HG02870 (cell line): Measurements from ENCODE around the gene CHRD.
A peak's percentile ranks its signal among the peaks of the same experiment; 100 is the strongest.
"Not testable (repeated sequence)": the region's sequence is repeated elsewhere in the genome, so short reads cannot be mapped to it uniquely, and the experiment has no call there.

Source experiments
- ATAC-seq: cut with Tn5 transposase; IDR thresholded peaks from one replicate; pipeline ENCODE4 v1.9.1; 2021; ENCODE audit warnings: mild to moderate bottlenecking, moderate library complexity; ENCODE audit not compliant: unreplicated experiment

The CHRD gene

DNA sequence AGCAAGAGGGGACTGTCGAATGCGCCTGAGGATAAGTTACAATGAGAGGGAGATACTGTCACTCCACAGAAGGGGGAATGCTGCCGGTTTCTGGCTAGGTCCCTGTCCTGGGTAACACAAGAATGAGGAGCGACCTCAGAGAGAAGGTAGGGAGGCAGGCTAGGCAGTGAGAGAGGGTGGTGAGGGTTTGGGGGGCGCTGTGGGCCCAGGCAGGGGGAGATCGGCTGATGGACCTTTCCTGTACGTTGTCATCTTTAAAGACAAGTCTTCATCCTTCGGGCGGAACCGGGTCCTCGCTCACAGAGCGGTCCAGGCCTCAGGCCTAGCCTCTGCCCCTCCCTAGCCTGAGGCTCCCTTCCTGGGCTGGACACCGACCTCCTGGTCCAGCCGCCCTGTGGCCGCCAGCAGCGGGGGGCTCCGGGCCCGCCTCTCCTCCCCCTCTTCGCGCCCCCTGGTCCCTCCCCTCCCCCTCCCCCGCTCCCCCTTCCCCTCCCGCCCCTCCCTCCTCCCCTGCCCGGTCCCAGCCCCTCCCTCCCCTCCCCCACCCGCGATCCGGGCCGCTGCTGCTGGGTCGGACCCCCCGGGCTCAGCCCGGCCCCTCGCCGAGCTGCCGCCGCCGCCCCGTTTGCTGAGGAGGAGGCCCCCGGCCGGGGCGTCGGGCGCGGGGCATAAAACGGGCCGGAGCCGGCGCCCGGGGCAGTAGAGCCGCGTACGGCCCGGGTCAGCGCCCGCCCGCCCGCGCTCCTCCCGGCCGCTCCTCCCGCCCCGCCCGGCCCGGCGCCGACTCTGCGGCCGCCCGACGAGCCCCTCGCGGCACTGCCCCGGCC is at the start of gene CHRD:
Gene CHRD (plus strand): TSS at position 697 of the 827 bp plus-strand sequence. CDS start 265 bp downstream, outside the sequence.
- ATAC-seq, result no peak

GRCh38 chr3:184332370-184333090 is 47.3 kb upstream of the CHRD start:
- ATAC-seq, result no peak

DNA sequence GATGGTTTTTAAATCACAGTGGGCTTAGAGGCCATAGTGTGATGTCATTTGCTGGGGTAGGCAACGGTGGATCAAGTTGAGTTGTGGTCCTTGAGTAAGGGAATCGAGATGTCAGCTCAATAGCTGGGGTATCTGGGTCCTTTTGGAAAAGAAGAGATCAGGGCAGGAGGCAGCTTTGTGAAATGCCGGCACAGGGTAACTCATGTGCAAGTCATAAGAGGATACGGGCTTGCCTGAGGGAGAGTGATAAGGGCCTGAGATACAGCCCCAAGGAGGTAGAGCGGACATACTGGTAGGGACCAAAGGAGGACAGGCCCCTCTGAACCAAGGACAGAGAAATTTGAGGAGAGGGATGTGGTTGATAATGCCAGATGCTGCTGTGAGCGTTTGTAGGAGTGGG is 46.7 kb upstream of the CHRD start:
- ATAC-seq, result no peak

DNA sequence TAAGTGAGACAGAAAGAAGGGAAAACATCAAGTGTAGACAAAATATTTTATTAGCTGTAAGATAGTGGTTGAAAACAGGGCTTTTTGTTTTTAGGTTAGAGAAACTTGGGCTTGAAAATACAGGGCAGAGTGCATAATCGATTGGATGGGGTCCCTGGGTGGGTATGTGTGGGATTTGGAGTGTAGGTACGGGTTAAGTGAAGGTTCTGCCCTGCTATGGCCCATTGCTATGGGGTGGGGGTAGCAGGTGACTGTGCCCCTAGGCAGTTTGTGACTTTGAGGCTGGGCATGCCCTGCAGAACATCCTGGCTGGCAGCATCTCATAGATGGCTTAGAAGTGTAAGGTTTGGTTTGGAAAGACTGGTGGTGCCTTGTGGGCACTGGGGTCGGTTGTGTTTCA is 46.2 kb upstream of the CHRD start:
- ATAC-seq, result no peak

DNA sequence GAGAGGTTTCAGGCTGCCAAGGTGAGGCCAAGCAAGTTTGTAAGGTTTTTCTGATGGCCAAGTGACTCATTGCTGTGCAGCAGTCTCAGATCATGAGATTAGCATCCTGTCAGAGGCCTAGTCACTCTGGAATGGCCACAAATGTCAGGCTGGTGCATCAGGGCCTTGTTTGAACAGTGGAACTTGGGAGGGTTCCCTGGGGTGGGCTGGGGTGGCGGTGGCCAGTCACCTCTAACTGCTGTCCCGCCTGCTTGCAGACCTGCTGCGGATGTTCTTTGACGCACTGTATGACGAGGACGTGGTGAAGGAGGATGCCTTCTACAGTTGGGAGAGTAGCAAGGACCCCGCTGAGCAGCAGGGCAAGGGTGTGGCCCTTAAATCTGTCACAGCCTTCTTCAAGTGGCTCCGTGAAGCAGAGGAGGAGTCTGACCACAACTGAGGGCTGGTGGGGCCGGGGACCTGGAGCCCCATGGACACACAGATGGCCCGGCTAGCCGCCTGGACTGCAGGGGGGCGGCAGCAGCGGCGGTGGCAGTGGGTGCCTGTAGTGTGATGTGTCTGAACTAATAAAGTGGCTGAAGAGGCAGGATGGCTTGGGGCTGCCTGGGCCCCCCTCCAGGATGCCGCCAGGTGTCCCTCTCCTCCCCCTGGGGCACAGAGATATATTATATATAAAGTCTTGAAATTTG is 45.2 kb upstream of the CHRD start:
- ATAC-seq, result no peak

DNA sequence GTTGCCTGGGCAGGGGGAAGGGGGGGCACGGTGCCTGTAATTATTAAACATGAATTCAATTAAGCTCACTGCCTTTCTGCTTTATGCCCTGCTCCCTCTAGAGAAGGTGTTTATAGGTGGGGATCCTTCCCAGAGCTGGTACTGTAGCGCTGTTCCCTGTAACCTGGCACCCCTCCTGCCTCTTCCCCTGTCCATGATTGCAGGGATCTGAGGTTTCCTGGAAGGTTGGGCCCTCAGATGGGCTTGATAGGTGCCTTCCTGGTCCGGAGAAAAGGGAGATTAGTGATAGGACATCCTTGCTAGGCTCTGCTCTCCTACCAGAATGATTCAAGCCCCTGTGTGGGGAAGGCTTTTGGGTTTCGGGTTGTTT is 44.6 kb upstream of the CHRD start:
- ATAC-seq, result peak; percentile 18

DNA sequence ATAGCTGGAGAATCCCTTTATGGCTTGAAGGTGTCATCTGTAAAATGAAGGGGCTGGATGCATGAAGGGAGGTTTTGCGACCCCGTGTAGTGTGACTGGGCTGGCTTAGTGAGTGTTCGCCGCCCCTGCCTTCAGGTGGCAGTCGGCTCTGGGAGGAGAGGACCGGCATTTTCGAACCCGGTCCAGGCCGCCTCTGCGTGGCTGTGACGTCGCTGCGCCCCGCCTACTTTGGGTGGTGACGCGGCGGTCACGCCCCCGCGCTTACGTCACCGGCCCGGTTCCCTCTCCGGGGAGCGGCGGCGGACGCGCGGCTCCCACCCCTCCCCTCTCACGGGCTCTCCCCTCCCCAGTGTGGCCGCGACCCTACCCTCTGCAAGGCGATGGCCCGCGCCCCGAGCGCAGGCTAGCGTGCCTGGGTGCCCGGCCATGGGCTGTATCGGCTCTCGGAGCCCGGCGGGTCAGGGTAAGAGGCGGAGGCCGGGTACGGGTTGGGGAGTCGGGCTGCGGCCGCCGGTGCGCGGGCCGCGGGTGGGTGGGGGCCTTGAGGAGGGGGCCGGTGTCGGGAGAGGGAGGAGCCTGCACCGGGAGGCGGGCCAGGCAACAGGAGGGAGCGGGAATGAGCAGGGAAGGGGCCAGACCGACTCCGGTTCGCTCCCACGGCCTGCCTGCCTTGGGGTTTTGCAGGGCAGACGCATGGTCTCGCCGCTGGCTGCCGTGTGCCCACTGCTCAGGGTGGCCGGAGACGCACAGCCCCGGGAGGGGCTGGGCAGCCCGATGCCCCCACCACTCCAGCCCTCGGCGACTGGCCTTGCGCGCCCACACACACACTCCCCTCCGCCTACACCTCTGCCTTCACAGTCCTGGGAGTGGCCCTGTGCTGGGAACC is 44.0 kb upstream of the CHRD start:
- peak; percentile 57 for ATAC-seq

- ATAC-seq, result no peak
Observed at GRCh38 chr3:184336547-184337398, 43.1 kb upstream of the CHRD start.

DNA sequence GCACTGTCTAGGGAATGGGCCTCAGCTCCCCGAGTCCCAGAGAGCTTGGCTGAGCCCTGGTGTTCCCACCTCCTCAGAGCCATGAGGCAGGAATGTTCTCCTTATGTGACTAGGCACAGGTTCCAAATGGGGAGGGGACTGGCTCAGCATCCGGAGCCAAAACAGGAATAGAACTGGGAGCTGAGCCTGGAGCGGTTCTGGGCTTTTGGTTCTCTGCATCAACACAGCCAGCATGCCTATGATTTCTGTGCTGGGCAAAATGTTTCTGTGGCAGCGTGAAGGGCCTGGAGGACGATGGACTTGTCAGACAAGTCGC is 42.5 kb upstream of the CHRD start, which contains the start of gene FAM131A:
Gene FAM131A (plus strand): TSS at position 202 of the 316 bp plus-strand sequence. CDS start 31 bp downstream, at position 233.
- ATAC-seq, result no peak

GRCh38 chr3:184337981-184338380 is 41.9 kb upstream of the CHRD start:
- no peak for ATAC-seq

DNA sequence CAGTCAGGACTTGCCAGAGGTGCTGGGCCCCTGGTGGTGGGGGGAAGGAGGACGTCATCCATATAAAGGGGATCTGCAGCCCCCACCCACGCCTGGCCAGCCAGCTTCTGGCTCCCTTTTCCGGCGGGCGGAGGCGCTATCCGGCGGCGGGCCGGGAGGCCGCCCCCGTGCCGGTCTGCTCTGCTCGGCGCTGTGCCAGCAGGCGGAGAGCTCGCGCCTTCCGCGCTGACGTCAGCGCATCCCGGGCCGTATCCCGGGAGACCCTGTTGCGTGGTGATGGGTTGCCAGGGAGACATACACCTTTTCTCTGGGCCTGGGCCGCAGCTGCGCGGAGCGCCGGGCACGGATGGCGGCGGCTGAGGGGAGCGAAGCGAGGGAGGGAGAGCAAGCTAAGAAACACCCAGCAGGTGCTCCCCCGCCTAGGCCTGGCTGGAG is 41.3 kb upstream of the CHRD start:
- no peak for ATAC-seq

DNA sequence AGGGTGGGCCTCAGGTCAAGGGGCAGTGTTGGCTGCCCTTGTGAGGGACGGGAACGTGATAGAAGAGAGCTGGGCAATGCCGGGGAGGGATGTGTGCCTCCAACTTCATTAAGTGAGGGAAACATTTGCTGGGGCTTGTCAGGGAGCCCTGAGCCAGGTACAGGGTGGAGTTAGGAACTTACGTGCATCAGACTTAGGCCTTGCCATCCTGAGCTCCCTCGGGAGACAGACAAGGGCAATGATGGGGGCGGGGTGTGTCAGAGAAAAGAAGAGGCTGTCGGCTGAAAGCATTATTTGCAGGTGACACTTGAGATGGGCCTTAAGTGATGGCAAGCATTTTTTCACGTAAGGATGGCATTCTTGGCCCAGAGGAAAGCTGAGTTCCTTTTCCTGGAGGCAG is 40.9 kb upstream of the CHRD start:
- ATAC-seq, result no peak

GRCh38 chr3:184339451-184340135 is 40.3 kb upstream of the CHRD start:
- ATAC-seq, result not testable (repeated sequence)

- ATAC-seq, result no peak
Observed at GRCh38 chr3:184341925-184342324, 37.9 kb upstream of the CHRD start.

- no peak for ATAC-seq
Observed at GRCh38 chr3:184343200-184343876, 36.5 kb upstream of the CHRD start.

DNA sequence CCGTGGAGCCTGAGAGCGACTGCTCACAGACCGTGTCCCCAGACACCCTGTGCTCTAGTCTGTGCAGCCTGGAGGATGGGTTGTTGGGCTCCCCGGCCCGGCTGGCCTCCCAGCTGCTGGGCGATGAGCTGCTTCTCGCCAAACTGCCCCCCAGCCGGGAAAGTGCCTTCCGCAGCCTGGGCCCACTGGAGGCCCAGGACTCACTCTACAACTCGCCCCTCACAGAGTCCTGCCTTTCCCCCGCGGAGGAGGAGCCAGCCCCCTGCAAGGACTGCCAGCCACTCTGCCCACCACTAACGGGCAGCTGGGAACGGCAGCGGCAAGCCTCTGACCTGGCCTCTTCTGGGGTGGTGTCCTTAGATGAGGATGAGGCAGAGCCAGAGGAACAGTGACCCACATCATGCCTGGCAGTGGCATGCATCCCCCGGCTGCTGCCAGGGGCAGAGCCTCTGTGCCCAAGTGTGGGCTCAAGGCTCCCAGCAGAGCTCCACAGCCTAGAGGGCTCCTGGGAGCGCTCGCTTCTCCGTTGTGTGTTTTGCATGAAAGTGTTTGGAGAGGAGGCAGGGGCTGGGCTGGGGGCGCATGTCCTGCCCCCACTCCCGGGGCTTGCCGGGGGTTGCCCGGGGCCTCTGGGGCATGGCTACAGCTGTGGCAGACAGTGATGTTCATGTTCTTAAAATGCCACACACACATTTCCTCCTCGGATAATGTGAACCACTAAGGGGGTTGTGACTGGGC is 35.1 kb upstream of the CHRD start:
- ATAC-seq, result no peak

DNA sequence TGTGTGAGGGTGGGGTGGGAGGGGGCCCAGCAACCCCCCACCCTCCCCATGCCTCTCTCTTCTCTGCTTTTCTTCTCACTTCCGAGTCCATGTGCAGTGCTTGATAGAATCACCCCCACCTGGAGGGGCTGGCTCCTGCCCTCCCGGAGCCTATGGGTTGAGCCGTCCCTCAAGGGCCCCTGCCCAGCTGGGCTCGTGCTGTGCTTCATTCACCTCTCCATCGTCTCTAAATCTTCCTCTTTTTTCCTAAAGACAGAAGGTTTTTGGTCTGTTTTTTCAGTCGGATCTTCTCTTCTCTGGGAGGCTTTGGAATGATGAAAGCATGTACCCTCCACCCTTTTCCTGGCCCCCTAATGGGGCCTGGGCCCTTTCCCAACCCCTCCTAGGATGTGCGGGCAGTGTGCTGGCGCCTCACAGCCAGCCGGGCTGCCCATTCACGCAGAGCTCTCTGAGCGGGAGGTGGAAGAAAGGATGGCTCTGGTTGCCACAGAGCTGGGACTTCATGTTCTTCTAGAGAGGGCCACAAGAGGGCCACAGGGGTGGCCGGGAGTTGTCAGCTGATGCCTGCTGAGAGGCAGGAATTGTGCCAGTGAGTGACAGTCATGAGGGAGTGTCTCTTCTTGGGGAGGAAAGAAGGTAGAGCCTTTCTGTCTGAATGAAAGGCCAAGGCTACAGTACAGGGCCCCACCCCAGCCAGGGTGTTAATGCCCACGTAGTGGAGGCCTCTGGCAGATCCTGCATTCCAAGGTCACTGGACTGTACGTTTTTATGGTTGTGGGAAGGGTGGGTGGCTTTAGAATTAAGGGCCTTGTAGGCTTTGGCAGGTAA is 34.3 kb upstream of the CHRD start:
- ATAC-seq, result no peak
